NCI-H2171 (cell line): ENCODE measurements around the gene COG4.
A peak's percentile ranks its signal among the peaks of the same experiment; 100 is the strongest.
"Not testable (repeated sequence)": the region's sequence is repeated elsewhere in the genome, so short reads cannot be mapped to it uniquely, and the experiment has no call there.

Source experiments
- DNase-seq: peaks from one replicate; lab custom pipeline; 2025; lab: John Stamatoyannopoulos, UW

Gene COG4

GRCh38 chr16:70454222-70455034, 68.9 kb downstream of the COG4 start, which contains the start of gene FCSK:
FCSK (plus strand) TSS chr16:70454595; CDS start chr16:70463191, 8,596 bp downstream.
- peak; percentile 81 for DNase-seq

- DNase-seq: no peak
These were observed 69.5 kb downstream of the COG4 start for GRCh38 chr16:70453892-70454221.

- DNase-seq: no peak
These were observed 70.0 kb downstream of the COG4 start for GRCh38 chr16:70453117-70453891.

DNA sequence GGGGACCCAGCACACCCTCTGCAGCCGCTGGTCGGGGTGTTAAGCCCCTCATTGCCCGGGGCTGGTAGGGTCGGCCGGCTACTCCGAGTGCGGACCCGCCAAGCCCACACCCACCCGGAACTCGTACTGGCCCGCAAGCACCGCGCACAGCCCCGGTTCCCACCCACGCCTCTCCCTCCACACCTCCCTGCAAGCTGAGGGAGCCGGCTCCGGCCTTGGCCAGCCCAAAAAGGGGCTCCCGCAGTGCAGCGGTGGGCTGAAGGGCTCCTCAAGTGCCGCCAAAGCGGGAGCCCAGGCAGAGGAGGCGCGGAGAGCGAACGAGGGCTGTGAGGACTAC, 72.4 kb downstream of the COG4 start:
- DNase-seq: not testable (repeated sequence)

DNA sequence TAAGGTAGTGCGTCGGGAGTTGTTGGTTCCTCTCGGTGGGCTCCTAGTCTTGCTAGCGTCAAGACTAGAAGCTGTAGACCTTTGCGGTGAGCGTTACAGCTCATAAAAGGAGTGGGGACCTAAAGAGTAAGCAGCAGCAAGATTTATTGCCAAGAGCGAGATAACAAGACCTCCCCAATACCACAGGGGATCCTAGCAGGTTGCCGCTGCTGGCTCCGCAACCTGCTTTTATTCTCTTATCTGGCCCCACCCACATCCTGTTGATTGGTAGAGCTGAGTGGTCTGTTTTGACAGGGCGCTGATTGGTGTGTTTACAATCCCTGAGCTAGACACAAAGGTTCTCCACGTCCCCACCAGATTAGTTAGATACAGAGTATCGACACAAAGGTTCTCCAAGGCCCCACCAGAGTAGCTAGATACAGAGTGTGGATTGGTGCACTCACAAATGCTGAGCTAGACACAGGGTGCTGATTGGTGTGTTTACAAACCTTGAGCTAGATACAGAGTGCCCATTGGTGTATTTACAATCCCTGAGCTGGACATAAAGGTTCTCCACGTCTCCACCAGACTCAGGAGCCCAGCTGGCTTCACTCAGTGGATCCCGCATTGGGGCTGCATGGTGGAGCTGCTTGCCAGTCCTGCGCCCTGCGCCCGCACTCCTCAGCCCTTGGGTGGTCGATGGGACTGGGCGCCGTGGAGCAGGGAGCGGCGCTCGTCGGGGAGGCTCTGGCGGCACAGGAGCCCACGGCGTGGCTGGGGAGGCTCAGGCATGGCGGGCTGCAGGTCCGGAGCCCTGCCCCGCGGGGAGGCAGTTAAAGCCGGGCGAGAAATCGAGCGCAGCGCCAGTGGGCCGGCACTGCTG, 73.0 kb downstream of the COG4 start:
- DNase-seq: not testable (repeated sequence)

DNA sequence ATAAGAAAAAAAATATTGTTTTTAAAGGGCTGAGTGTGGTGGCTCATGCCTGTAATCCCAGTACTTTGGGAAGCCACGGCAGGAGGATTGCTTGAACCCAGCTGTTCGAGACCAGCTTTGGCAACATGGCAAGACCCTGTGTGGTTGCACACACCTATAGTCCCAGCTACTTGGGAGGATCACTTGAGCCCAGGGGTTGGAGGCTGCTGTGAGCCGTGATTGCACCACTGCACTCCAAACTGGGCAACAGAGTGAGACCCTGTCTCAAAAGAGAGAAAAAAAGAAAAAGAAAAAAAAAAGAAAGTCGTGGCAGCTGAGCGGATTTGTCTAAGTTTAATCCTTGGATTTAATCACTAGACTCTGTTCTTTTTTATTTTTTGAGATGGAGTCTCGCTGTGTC, 75.3 kb downstream of the COG4 start:
- no peak for DNase-seq

- DNase-seq: no peak
These were observed 78.9 kb downstream of the COG4 start for GRCh38 chr16:70444249-70445063.

DNA sequence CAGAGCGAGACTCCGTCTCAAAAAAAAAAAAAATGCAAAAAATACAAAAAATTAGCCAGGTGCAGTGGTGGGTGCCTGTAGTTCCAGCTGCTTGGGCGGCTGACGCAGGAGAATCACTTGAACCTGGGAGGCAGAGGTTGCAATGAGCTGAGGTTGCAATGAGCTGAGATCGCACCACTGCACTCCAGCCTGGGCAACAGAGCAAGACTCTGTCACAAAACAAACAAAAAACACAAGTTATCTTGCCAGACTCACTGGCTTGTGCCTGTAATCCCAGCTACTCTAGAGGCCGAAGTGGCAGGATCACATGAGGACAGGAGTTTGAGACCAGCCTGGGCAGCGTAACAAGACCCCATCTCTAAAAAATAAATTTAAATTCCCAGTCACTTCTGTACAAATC, 81.0 kb downstream of the COG4 start:
- DNase-seq: no peak

DNA sequence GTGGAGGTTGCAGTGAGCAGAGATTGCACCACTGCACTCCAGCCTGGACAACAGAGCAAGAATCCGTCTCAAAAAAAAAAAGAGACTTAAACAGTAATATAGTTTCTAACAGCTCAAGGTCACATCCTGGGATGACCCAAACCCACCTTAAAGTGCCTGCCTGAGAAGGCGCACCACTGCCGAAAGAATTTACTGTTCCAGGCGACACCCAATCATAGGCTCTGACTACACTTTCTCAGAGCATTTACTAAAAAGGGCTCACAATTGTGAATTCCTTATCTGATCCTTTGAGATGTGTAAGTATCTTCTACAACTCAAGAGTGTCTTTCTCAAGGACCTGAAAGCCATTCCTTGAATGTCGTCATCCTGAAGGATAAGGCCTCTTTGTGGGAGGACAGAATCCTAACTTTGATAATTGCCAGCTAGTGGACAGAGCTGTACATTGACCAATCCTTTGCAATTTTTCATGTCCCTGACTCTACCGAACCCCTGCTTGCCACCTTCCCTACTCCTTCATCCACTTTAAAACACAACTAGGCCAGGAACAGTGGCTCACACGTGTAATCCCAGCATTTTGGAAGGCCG, 81.9 kb downstream of the COG4 start:
- no peak for DNase-seq

GRCh38 chr16:70440009-70440692, 83.2 kb downstream of the COG4 start:
- DNase-seq: no peak

- DNase-seq: peak; percentile 97
These were observed 84.1 kb downstream of the COG4 start, which contains the start of gene ST3GAL2 for GRCh38 chr16:70438969-70439862. ST3GAL2 (minus strand) TSS chr16:70439100; CDS start chr16:70398530, 40,570 bp downstream.

GRCh38 chr16:70438585-70438968, 84.8 kb downstream of the COG4 start:
- DNase-seq: no peak

DNA sequence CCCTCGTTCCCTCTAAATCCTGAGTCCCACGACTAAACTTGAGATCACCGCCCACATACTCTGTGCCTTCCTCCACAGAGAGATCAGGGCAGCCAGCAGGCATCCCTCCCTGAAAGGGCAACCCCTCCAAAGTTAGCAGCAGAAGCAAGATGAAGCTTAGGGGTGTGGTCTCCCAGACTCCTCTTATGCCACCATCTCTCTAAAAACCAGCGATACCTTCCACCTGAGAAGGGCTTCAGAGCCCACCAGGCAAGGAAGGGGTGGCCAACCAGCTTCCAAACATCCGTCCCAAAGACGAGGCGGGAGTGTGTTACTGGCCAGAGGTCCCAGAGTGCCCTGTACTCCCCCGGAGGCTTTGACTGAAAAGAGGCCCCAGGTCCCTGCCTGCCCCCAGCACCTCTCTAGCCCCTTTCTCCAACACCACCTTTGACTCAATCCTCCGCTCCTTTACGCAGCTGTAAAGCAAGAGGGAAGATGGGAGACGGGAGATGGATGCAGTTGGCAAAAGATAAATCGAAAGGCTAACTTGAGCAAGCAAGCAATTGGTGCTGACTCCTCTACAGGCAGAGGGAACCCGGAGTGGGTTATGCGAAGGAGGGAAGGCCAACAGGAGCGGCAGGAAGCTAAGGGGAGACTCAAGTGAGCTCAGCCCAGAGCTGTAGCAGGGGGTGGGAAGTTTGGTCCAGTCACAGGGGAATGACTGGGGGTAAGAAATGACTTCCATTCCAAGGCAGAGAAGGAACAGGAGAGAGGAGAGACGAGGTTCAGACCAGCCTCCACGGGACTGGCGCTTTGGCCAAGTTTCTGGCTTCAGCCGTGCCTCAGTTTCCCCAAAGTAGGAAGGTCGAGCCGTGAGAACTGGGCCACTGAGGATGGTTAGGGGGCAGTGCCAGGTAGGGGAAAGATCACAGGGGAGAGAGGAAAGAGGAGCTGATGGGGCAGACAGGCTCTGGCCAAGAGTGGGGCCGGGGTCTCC, 85.5 kb downstream of the COG4 start:
- DNase-seq: no peak

DNA sequence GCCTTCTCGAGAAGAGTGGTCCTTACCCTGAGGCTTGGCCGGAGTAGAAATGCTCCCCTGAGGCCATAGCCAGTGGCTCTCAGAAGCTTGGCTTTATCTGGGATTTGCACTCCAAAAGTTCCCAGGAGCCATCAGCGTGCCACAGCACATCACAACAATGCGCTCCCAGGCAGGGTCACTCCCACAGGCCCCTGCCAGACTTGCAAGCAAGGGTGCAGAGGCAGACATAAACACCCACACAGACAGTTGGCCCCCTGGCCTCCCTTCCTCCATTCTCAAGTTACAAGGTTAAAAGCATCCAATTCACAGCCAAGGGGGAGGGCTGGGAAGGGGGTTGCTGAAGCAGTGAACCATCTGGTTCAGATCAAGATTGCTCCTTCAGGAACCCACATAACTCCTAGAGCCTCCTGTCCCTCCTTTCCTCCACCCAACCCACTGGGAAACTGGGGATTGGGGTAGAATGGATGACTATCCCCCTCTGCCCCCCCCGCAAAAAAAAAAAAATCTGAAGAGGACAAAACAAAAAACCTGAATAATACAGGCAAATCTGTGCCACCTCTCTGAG, 86.3 kb downstream of the COG4 start:
- DNase-seq: peak; percentile 94

DNA sequence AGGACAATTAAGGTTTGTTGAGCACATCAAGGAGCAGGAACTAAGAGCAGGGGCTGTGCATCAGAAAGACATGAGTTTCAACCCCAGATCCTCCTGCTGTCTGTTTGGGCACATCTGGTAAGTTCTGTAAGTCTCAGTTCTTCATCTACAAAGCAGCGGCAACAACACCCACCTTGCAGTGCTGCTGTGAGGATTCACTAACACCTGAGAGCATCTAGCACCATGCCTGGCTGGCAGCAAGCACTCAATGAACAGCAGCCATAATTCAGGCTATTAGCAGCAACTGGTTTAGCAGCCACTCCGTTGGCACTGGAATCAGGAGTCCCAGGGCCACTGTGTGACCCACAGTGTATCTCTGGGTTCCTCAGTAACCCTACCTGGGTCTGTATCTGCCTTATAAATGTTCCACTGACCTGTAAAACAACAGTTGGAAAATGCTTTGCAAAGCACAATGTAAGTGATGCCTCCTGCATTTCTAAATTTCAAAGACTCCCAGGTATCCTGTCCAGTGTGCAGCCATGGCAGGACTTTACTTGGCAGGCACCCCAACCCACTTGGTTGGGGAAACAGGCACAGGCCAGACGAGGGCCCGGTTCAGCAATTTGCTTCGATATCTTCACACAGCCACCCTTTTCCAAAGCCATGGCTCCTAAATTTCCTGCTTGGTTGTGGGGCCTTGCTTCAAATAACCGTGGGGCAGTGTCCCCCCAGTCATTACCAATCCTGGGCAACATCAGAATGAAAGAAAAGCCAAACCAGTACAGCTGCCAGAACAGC, 88.7 kb downstream of the COG4 start:
- no peak for DNase-seq

- DNase-seq: no peak
These were observed 89.8 kb downstream of the COG4 start for GRCh38 chr16:70433458-70434103.
